Stimulated activated CD4-positive, alpha-beta T cell treated with anti-CD3 and anti-CD28 coated beads, Interleukin-1b, Interleukin-23, amount 100 ng/mL, for 1 hour (primary cell): Measurements from ENCODE around the gene SLC35A5.

ENCODE experiments used
- DNase-seq, 2 donors: peaks; one replicate each; pipeline ENCODE4 v3.0.0-alpha.2; 2020; ENCODE audit warnings: low read depth in 2 of 2

SLC35A5 gene

GRCh38 chr3:112572701-112573100 is 10.9 kb downstream of the SLC35A5 start:
- no peak for DNase-seq

DNA sequence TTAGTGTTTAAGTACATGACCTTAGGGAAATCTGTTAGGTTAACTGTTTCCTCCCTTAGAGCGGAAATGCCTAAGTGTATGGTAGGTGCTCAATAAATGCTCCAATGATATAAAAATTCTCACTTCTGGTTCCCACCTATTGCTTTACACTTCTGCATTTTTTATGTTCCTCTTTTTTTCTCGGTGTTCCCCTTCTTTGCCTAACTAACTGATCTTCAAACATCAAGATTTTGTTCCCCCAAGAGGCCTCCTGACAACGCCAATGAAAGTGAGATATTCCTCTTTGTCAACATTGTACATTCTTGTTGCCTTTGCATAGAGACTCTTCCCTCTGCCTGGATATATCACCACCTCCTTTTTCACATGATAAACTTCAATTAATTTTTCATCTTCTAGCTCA is 17.4 kb downstream of the SLC35A5 start:
- no peak for DNase-seq

DNA sequence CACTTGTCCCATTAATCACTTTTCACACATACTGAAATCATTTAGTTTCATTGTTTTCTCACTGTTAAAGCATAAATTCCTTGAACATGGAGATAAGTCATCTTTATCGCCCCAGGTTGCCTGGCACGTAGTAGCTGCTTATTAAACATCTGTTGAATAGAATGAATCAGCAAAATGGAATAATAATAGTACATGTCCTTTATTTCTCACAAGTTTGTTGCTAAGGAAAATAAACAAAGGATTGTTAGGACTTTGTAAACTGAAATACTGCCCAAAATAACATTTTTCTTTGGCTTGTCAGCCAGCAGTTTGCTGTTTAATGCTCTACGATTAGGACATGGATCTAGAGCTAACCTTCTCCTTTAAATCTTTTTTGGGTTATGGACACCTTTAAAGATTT is 17.9 kb downstream of the SLC35A5 start:
- no peak for DNase-seq

DNA sequence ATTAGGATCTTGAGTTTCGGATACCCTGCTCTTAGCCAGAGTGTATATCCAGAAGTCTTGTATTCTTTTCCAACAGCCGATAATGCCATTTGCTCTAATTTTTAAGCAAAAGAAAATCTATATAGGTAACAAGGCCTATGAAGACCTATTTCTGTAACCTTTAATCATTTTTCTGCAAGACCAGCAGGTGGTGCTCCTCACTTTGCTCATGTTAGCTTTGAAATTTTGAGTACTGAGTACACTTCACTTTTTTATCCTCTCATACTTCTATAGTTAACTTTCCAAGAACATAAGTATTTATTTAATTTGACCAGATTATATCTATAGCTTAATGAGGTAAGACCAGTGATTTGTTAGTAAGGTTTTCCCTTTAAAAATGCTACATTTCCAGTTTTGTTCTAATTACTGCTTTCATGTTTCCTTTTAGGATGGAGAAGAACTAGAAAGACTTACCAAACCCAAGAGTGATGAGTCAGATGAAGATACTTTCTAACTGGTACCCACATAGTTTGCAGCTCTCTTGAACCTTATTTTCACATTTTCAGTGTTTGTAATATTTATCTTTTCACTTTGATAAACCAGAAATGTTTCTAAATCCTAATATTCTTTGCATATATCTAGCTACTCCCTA is 20.5 kb downstream of the SLC35A5 start:
- peak in 1 of 2 donors; percentile 16 for DNase-seq

GRCh38 chr3:112583105-112583504 is 21.3 kb downstream of the SLC35A5 start:
- DNase-seq: no peak

DNA sequence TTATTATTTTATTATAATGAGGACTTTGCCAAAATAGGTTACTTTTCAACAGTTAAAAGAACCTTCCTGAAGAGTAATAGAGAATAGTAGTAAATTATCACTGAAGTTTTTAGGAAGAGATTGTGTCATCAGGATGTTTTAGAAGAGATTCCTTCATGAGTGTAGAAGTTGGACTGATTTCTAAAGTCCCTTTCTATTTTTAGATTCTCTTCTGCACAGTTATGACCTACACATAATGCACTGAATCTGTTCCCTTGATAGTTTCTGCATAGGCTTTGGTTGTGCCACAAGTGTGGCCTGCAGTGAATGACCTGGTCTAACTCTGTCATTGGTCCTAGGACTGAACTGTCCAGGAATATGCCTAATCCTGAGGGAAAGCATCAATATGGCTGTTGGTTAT is 23.9 kb downstream of the SLC35A5 start:
- no peak for DNase-seq

GRCh38 chr3:112587336-112587735 is 25.5 kb downstream of the SLC35A5 start:
- no peak for DNase-seq

DNA sequence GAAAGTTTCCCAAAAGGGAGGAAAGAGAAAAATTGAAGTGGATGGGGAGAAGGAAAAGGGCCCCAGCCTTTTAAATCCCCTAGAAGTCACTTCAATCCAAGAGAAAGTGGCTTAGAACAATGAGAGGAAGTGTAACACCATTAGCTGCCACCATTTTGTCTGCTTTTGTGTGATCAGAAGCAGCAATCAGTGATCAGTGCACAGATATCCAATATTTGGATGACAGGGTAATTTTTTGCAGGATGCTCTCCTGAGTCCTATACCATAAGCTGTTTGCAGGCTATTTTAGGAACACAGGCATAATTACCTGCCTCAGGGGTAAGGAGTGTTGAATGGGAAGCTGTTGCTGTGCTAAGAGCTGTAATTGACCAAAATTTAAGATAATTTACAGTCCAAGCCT is 31.4 kb downstream of the SLC35A5 start:
- DNase-seq: no peak

DNA sequence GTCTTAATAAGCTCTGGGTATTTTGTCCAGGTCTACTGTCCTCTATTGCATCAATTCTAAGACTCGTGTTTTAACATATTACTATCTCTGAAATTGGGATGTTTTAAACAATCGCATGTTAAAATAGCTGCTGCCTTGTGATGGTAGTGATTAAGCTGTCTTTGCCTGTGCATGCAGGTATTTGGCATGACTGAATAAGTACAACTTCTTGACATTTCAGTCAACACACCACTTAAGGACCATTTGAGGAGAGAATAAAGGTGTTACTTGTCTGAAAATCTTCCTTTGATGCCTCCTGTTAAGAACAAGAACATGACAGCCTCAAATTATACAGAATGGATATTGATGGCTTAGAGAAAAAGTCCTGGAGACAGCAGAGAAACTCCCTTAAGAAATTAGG is 33.0 kb downstream of the SLC35A5 start:
- no peak for DNase-seq

DNA sequence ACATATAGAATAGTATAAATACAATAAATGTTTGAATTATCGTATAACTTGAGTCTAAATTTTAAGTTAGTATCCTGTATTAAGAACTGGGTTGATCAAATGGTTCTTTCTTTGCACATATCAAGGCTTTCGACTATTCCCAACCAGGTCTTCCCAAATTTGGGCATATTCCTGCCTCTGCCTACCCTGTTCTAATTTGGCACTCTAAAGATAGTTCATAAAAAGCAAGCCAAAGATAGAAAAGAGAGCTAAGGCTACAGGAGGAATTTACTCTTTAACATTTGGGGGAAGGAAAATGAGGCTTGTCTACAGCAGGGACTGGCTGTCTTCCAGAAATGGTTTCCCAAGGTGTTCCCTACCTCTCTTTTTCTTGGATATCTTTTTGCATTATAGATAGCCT is 36.1 kb downstream of the SLC35A5 start:
- no peak for DNase-seq

GRCh38 chr3:112598731-112599130 is 36.9 kb downstream of the SLC35A5 start:
- no peak for DNase-seq

DNA sequence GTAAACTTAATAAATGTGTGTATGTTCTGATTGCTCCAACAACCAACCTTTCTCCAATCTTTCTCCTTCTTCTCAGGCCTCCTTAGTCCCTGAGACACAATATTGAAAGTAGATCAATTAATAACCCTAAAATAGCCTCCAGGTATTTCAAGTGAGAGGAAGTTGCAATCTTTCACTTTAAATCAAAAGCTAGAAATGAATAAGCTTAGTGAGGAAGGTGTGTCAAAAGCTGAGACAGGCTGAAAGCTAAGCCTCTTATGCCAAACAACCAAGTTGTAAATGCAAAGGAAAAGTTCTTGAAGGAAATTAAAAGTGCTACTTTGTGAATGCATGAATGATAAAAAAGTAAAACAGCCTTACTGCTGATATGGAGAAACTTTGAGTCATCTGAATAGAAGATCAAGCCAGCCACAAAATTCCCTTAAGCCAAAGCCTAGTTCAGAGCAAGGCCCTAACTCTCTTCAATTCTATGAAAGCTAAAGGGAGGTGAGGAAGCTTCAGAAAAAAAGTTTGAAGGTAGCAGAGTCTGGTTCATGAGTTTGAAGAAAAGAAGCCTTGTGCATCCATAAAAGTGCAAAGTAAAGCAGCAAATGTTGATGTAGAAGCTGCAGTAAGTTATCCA is 40.5 kb downstream of the SLC35A5 start:
- DNase-seq: no peak

DNA sequence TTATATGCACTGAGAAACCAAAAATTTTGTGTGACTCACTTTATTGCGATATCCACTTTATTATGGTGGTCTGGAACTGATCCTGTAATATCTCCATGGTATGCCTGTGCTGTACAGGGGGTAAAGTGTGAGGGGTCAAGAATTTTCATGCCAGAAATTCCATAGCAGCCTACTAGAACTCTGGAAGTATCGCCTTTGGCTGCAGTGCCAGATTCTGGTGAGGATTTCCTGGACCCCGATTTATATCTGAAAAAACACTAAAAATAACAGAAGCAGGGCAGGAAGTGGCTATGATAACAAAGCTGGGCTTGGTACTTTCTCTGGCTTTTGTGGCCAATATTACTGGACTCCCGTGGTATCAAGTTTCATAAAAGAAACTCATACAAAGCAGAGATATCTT is 42.7 kb downstream of the SLC35A5 start:
- DNase-seq: no peak

GRCh38 chr3:112605285-112605684 is 43.4 kb downstream of the SLC35A5 start:
- no peak for DNase-seq

- no peak for DNase-seq
Observed at GRCh38 chr3:112606098-112606497, 44.3 kb downstream of the SLC35A5 start.

- no peak for DNase-seq
Observed at GRCh38 chr3:112607863-112608262, 46.0 kb downstream of the SLC35A5 start.

GRCh38 chr3:112610121-112610520 is 48.3 kb downstream of the SLC35A5 start:
- no peak for DNase-seq

- no peak for DNase-seq
Observed at GRCh38 chr3:112611752-112612515, 50.1 kb downstream of the SLC35A5 start.

GRCh38 chr3:112615989-112616731 is 54.3 kb downstream of the SLC35A5 start:
- DNase-seq: no peak

DNA sequence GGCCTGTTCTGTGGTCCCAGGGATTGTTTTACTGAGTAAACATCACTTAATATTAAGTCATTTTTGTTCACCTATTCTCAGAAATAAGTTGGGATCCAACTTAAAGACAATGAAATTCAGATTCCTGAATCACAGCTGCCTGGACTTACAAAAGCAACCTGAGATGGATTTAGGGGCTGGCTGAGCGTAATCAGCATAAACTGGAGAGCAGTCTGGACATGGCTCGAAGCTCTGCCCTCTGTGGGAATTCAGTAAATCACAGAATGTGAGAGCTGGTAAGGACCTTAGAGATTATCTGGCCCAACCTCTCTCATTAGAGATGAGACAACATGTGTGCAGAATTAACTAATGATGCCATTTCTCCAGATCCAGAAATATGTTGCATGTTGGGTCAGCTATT is 55.4 kb downstream of the SLC35A5 start:
- no peak for DNase-seq

- no peak for DNase-seq
Observed at GRCh38 chr3:112619295-112619694, 57.5 kb downstream of the SLC35A5 start.

GRCh38 chr3:112623213-112623612 is 61.4 kb downstream of the SLC35A5 start:
- no peak for DNase-seq
